ENCODE measurements around the gene TREH.

The TREH gene

GRCh38 chr11:118673361-118674081 lies 5.9 kb downstream of the TREH start:
- no peaks in the 10 kb centered on the region for H3K4me1 ChIP-seq (ENCODE audit: control insufficient read depth in 1 of 2, insufficient read depth in 1 of 2, low read depth in 1 of 2, low read length in 1 of 2)
- H3K27ac ChIP-seq, result no peak overlapping the region
- H3K9me3 ChIP-seq, result no peaks in the 10 kb centered on the region
- no peak overlapping the region for H3K4me3 ChIP-seq (ENCODE audit: low read depth in 1 of 2, low read length in 1 of 2)
- H3K36me3 ChIP-seq, result no peaks in the 10 kb centered on the region
- no peak for TF ChIP-seq CTCF (IDR thresholded peaks at IDR 0.05)
- peaks cover 13% of the 10 kb centered on the region for H3K27me3 ChIP-seq

GRCh38 chr11:118672846-118673245 lies 6.6 kb downstream of the TREH start:
- H3K4me3 ChIP-seq (ENCODE audit: low read depth in 1 of 2, low read length in 1 of 2), result no peak overlapping the region
- no peaks in the 10 kb centered on the region for H3K4me1 ChIP-seq (ENCODE audit: control insufficient read depth in 1 of 2, insufficient read depth in 1 of 2, low read depth in 1 of 2, low read length in 1 of 2)
- no peaks in the 10 kb centered on the region for H3K9me3 ChIP-seq
- H3K36me3 ChIP-seq, result no peaks in the 10 kb centered on the region
- H3K27me3 ChIP-seq, result peaks cover 13% of the 10 kb centered on the region
- no peak for TF ChIP-seq CTCF (IDR thresholded peaks at IDR 0.05)
- no peak overlapping the region for H3K27ac ChIP-seq

- H3K4me3 ChIP-seq (ENCODE audit: low read depth in 1 of 2, low read length in 1 of 2), result no peak overlapping the region
- peaks cover 13% of the 10 kb centered on the region for H3K27me3 ChIP-seq
- no peaks in the 10 kb centered on the region for H3K9me3 ChIP-seq
- H3K36me3 ChIP-seq, result no peaks in the 10 kb centered on the region
- TF ChIP-seq CTCF (IDR thresholded peaks at IDR 0.05), result no peak
- no peaks in the 10 kb centered on the region for H3K4me1 ChIP-seq (ENCODE audit: control insufficient read depth in 1 of 2, insufficient read depth in 1 of 2, low read depth in 1 of 2, low read length in 1 of 2)
- H3K27ac ChIP-seq, result no peak overlapping the region
These were observed 8.2 kb downstream of the TREH start for GRCh38 chr11:118671254-118671653.

GRCh38 chr11:118670063-118670462 lies 9.4 kb downstream of the TREH start:
- no peak overlapping the region for H3K4me3 ChIP-seq (ENCODE audit: low read depth in 1 of 2, low read length in 1 of 2)
- no peaks in the 10 kb centered on the region for H3K9me3 ChIP-seq
- H3K4me1 ChIP-seq (ENCODE audit: control insufficient read depth in 1 of 2, insufficient read depth in 1 of 2, low read depth in 1 of 2, low read length in 1 of 2), result no peaks in the 10 kb centered on the region
- H3K36me3 ChIP-seq, result no peaks in the 10 kb centered on the region
- H3K27me3 ChIP-seq, result peaks cover 13% of the 10 kb centered on the region
- no peak for TF ChIP-seq CTCF (IDR thresholded peaks at IDR 0.05)
- H3K27ac ChIP-seq, result no peak overlapping the region

- no peaks in the 10 kb centered on the region for H3K36me3 ChIP-seq
- no peak for TF ChIP-seq CTCF (IDR thresholded peaks at IDR 0.05)
- H3K4me3 ChIP-seq (ENCODE audit: low read depth in 1 of 2, low read length in 1 of 2), result no peak overlapping the region
- no peaks in the 10 kb centered on the region for H3K4me1 ChIP-seq (ENCODE audit: control insufficient read depth in 1 of 2, insufficient read depth in 1 of 2, low read depth in 1 of 2, low read length in 1 of 2)
- H3K27ac ChIP-seq, result no peak overlapping the region
- peaks cover 13% of the 10 kb centered on the region for H3K27me3 ChIP-seq
- H3K9me3 ChIP-seq, result no peaks in the 10 kb centered on the region
These were observed 13.1 kb downstream of the TREH start for GRCh38 chr11:118666371-118666770.

Data from neutrophil (primary cell).